Heart right ventricle (tissue), 16 donors: ENCODE data around the gene DYRK2. TPM values are rescaled to one million over a fixed set of nuclear protein-coding genes. Genes with fewer than 3 reads are reported as not detected.

ENCODE experiments used
- ATAC-seq, 8 donors: fragments of 200-7000 bp; cut with Tn5 transposase; one replicate each; pipeline ENCODE4 v1.9.1; 2020; ENCODE audit warnings: mild to moderate bottlenecking in 8 of 8, moderate library complexity in 8 of 8, moderate number of reproducible peaks in 1 of 8
- DNase-seq, 2 donors: peaks; one replicate each; pipeline ENCODE4 v3.0.0-alpha.2; 2020
- H3K27ac ChIP-seq, 10 donors: fragments of 200-600 bp; sonication (generic) in 2 of 10; one replicate each; pipeline versions ENCODE4 v1.5.0 to v1.8.0; 2020 to 2022; ENCODE audit warnings: mild to moderate bottlenecking in 3 of 10
- H3K27me3 ChIP-seq, 7 donors: fragments of 200-600 bp; one replicate each; pipeline ENCODE4 v1.8.0; 2021 to 2022; ENCODE audit warnings: mild to moderate bottlenecking in 2 of 7
- H3K36me3 ChIP-seq, 9 donors: fragments of 200-600 bp; sonication (generic) in 1 of 9; one replicate each; pipeline versions ENCODE4 v1.5.0 to v1.8.0; 2020 to 2022; ENCODE audit warnings: mild to moderate bottlenecking in 2 of 9
- H3K4me1 ChIP-seq, 9 donors: fragments of 200-600 bp; sonication (generic) in 1 of 9; one replicate each; pipeline versions ENCODE4 v1.5.0 to v1.8.0; 2020 to 2022; ENCODE audit warnings: mild to moderate bottlenecking in 4 of 9
- H3K4me3 ChIP-seq, 10 donors: fragments of 200-600 bp; sonication (generic) in 2 of 10; one replicate each; pipeline versions ENCODE4 v1.5.0 to v1.8.0; 2020 to 2022; ENCODE audit warnings: mild to moderate bottlenecking in 7 of 10, moderate library complexity in 2 of 10
- H3K9me3 ChIP-seq, 11 donors: fragments of 200-600 bp in 10 of 11; sonication (generic) in 2 of 11; one replicate each; pipeline versions ENCODE4 v1.5.0 to v1.8.0; 2013 to 2022; ENCODE audit warnings: mild to moderate bottlenecking in 2 of 11, control low read depth in 1 of 11, moderate library complexity in 1 of 11
- CTCF ChIP-seq, 9 donors: fragments of 200-600 bp; sonication (generic) in 2 of 9; IDR thresholded peaks; one replicate each; pipeline versions ENCODE4 v1.5.0 to v1.8.0; 2021 to 2022; ENCODE audit warnings: antibody characterized with exemption in 9 of 9, mild to moderate bottlenecking in 5 of 9, moderate library complexity in 1 of 9
- WGBS, 2 donors: extraction: QIAGEN DNeasy Blood & Tissue Kit; methylation state at CpG; one replicate each; pipeline ENCODE4 v1.1.7; 2013; ENCODE audit warnings: inconsistent platforms in 1 of 2; 5-methylcytosine and 5-hydroxymethylcytosine counted together
- intact Hi-C, 10 donors: fragments of 100-400 bp; cut with DNase I; formaldehyde crosslinking; loops; one replicate each; pipeline versions ENCODE4 v1.11.1 to v1.14.2; 2022
- polyA plus RNA-seq, 2 donors: library from polyadenylated mRNA; stranded (reverse); fragments of 200-250 nt; gene quantifications; one replicate each; pipeline ENCODE4 v1.2.3, GENCODE V29; 2013
- total RNA-seq, 10 donors: library from RNA; stranded (reverse); fragmentation: NEBNext Ultra II Directional in 3 of 10; extraction: Animal tissue kit (Norgen Biotek cat#: 25700) in 3 of 10; gene quantifications; one replicate each; pipeline versions ENCODE4 v1.2.1 to v1.2.4, GENCODE V29; 2021 to 2023
- donor health status: Arrhythmogenic right ventricular cardiomyopathy.
- donor health status: ischemic (EF 13 %, LVEDD 7.1; RV severe dilation, severe dysfunction).
- donor health status: healthy with polysubstance abuse.
- donor health status: DM: no; HTN: yes; CAD: no.
- donor health status: DM: no; HTN: no; CAD: no.
- donor health status: ischemic (EF 25% LVEDD 6.9; RV normal size, moderate dysfunction).
- donor health status: ischemic (EF 25% LVEDD 5.7; RV mildly dilated, moderate dysfunction).
- donor health status: healthy.
- donor health status: DM: yes; HTN: yes; CAD: no.
- donor health status: Ischemic cardiomyopathy.
- donor health status: ischemic (EF 35%, LVEDD 5.7; RV mildly dilated, moderate dysfunction).
- donor health status: nonischemic (EF 11% LVEDD 7.7; RV severe dilation, severe dysfunction).
- donor health status: DM: yes; HTN: yes; CAD: no.
- donor health status: PGD.
- donor health status: ischemic (EF 29% LVEDD 5.4; RV normal size, mild dysfunction).
- donor health status: nonischemic (EF 23%, LVEDD 6.1; RV moderate dilation, normal function).

Gene DYRK2
- total and polyA plus RNA-seq, 12 donors: 6.4 to 55.8 (median 41.9) TPM

GRCh38 chr12:67633024-67633610, 15.4 kb upstream of the DYRK2 start:
- H3K27ac ChIP-seq: no peak overlapping the region
- WGBS, 2 donors: 73 to 78% methylated on average over 2 of the region's 2 CpGs
- no peak for DNase-seq
- peaks cover 0 to 41% (median 6%) of the 10 kb centered on the region in 9 donors for H3K4me1 ChIP-seq
- no peaks in the 10 kb centered on the region for H3K27me3 ChIP-seq
- no peaks in the 10 kb centered on the region for H3K9me3 ChIP-seq
- intact Hi-C loops: no loop called here
- no peak overlapping the region for H3K4me3 ChIP-seq
- no peaks in the 10 kb centered on the region for H3K36me3 ChIP-seq
- TF ChIP-seq CTCF (IDR thresholded peaks at IDR 0.05): no peak
- ATAC-seq: no peak

DNA sequence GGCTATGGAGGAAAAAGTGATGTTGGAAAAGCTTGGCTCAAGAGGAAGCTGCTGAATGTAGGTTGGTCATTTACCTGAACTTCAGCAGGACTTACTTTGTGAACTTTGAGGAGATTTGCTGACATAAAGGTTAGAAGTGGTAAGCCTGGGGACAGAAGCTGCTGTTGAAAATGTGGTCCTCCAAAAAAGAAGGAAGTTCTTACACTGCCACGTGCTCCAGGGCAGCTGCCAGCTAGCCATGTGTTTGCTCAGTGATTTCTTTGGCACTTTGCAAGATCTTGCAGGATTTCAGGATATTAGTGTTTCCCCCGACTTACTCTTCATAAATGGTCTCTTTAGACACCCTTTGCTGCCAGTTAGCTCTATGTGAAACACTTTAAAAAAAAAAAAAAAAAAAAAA, 14.8 kb upstream of the DYRK2 start:
- DNase-seq: peak; percentile 21 to 33
- TF ChIP-seq CTCF (IDR thresholded peaks at IDR 0.05): no peak
- peak in 2 of 8 donors; percentile 29 to 40 for ATAC-seq
- H3K36me3 ChIP-seq: no peaks in the 10 kb centered on the region
- H3K4me1 ChIP-seq: peaks cover 0 to 41% (median 6%) of the 10 kb centered on the region in 9 donors
- WGBS, 2 donors: 57 to 68% methylated on average over 2 of the region's 2 CpGs
- H3K27me3 ChIP-seq: no peaks in the 10 kb centered on the region
- intact Hi-C loops: no loop called here
- H3K9me3 ChIP-seq: no peaks in the 10 kb centered on the region
- H3K27ac ChIP-seq: peak overlapping the region in 1 of 10 donors; percentile 11
- no peak overlapping the region for H3K4me3 ChIP-seq

GRCh38 chr12:67634303-67634761, 14.2 kb upstream of the DYRK2 start:
- H3K27ac ChIP-seq: peak overlapping the region in 1 of 10 donors; percentile 31
- no peaks in the 10 kb centered on the region for H3K27me3 ChIP-seq
- TF ChIP-seq CTCF (IDR thresholded peaks at IDR 0.05): no peak
- no peaks in the 10 kb centered on the region for H3K9me3 ChIP-seq
- peak in 7 of 8 donors; percentile 26 to 70 (median 61) for ATAC-seq
- peaks cover 0 to 41% (median 6%) of the 10 kb centered on the region in 9 donors for H3K4me1 ChIP-seq
- H3K4me3 ChIP-seq: no peak overlapping the region
- intact Hi-C loops: no loop called here
- no peaks in the 10 kb centered on the region for H3K36me3 ChIP-seq
- DNase-seq: no peak

- ATAC-seq (no peak), DNase-seq (no peak)
- Histone ChIP-seq H3K9me3 (no peaks in the 10 kb centered on the region), H3K36me3 (no peaks in the 10 kb centered on the region), H3K27ac (no peak overlapping the region), H3K27me3 (no peaks in the 10 kb centered on the region), H3K4me3 (no peak overlapping the region), H3K4me1 (peaks cover 0 to 18% (median 0%) of the 10 kb centered on the region in 9 donors)
- WGBS, 2 donors: 94% methylated on average over 3 of the region's 3 CpGs
- intact Hi-C loops: no loop called here
- no peak for TF ChIP-seq CTCF (IDR thresholded peaks at IDR 0.05)
Measured at GRCh38 chr12:67637718-67638117, 10.8 kb upstream of the DYRK2 start.
